ENCODE data around the gene TAGLN. TPM values are rescaled to one million over a fixed set of nuclear protein-coding genes. Genes with fewer than 3 reads are reported as not detected.
"Not testable (repeated sequence)": the region's sequence is repeated elsewhere in the genome, so short reads cannot be mapped to it uniquely, and the experiment has no call there.

Gene TAGLN
- polyA plus RNA-seq, 3 donors: 3.6 to 113 (median 4.0) TPM

DNA sequence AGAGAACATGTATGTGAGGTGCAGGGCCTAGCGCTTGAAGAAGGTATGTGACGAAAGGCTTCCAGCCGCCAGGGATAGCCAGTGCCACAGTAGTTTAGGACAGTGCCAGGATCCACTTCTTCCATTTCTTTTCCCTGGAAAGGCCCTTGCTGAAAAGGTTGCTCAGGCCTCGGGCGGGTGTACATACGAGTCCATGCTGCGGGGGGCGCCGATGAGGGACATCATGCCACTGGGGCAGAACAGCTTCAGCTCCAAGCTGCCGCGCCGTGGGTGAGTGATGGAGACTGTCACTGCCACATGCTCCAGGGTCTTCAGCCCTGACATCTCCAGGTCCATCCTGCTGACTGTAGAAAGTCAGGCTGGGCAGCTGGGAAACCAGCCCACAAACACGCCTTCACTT is 9.5 kb downstream of the TAGLN start:
- not testable (repeated sequence) for H3K79me2 ChIP-seq (ENCODE audit: insufficient read depth, low read length); H3K27me3 Mint-ChIP-seq (ENCODE audit: low read depth in 3 of 3); H3K4me1 ChIP-seq (ENCODE audit: control insufficient read depth in 1 of 2, insufficient read depth in 2 of 2, low read length in 2 of 2); H3K4me3 ChIP-seq (replicated peaks in 1 of 3; ENCODE audit: low read depth in 2 of 3, low read length in 3 of 3); H3K9me3 ChIP-seq (replicated peaks in 1 of 2; ENCODE audit: control insufficient read depth in 1 of 2, insufficient read depth in 1 of 2, low read length in 2 of 2); H3K9me3 Mint-ChIP-seq; H3K9ac ChIP-seq (ENCODE audit: insufficient read depth, low read length, poor library complexity, severe bottlenecking); H3K27me3 ChIP-seq (ENCODE audit: control insufficient read depth in 2 of 2, insufficient read depth in 2 of 2, low read length in 2 of 2); H4K20me1 ChIP-seq (ENCODE audit: insufficient read depth, low read length); H3K4me2 ChIP-seq (replicated peaks; ENCODE audit: extremely low read depth, low read length, poor library complexity, severe bottlenecking); H3K4me3 Mint-ChIP-seq; H2AFZ ChIP-seq (ENCODE audit: insufficient read depth, low read depth, low read length, poor library complexity, severe bottlenecking); DNase-seq; H3K4me1 Mint-ChIP-seq; H3K27ac ChIP-seq (ENCODE audit: low read depth in 1 of 2, low read length in 2 of 2)
- intact Hi-C loops (cut with micrococcal nuclease): loop anchor here (2.0 to 5.0 kb wide), 2 partner anchors 76 kb away; no protein-coding TSS in a partner anchor
- H3K36me3 ChIP-seq (replicated peaks in 1 of 2; ENCODE audit: control insufficient read depth in 1 of 2, insufficient read depth in 2 of 2, low read length in 2 of 2): peaks cover 40 to 66% of the 10 kb centered on the region in 2 donors
- Mint-ChIP-seq H3K27ac (peak overlapping the region in 1 of 7 donors; percentile 33), H3K36me3 (peaks cover 60 to 73% of the 10 kb centered on the region in 2 donors)
- WGBS (ENCODE audit: insufficient coverage): 100% methylated on average over 3 of the region's 13 CpGs

DNA sequence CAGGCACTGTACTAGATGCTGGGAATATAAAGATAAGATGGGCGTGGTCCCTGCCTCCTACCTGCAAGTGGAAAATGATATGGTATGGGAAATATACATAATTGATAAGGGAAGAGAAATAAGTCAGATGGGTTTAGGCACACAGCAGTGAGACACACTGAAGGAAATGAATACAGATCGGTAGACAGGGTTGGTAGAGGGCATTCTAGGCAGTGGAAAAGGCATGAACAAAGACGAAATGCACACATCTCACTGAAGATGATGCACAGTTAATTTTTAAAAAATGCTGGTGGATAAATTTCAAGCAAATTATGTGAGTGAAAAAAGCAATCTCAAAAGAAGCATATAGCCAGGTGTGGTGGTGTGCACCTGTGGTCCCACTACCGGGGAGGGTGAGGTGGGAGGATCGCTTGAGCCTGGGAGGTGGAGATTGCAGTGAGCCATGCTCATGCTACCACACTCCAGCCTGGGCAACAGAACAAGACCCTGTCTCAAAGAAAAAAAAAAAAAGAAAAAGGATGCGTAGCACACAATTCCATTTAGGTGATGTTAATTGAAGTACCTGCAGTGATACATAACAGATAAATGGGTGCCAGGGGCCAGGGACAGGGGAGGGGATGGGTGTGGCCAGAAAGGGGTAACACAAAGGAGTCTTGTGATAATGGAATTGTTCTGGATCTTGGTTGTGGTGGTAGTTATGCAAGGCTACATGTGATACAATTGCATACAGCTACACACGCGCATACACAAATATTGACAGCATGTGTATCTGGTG is 10.4 kb downstream of the TAGLN start:
- H3K4me1 Mint-ChIP-seq; H3K27ac Mint-ChIP-seq; H3K4me1 ChIP-seq (ENCODE audit: control insufficient read depth in 1 of 2, insufficient read depth in 2 of 2, low read length in 2 of 2); H3K27me3 Mint-ChIP-seq (ENCODE audit: low read depth in 3 of 3); H3K4me2 ChIP-seq (replicated peaks; ENCODE audit: extremely low read depth, low read length, poor library complexity, severe bottlenecking); H3K9me3 Mint-ChIP-seq; DNase-seq; H3K27me3 ChIP-seq (ENCODE audit: control insufficient read depth in 2 of 2, insufficient read depth in 2 of 2, low read length in 2 of 2); H3K79me2 ChIP-seq (ENCODE audit: insufficient read depth, low read length); H2AFZ ChIP-seq (ENCODE audit: insufficient read depth, low read depth, low read length, poor library complexity, severe bottlenecking); H3K9ac ChIP-seq (ENCODE audit: insufficient read depth, low read length, poor library complexity, severe bottlenecking); H4K20me1 ChIP-seq (ENCODE audit: insufficient read depth, low read length); H3K9me3 ChIP-seq (replicated peaks in 1 of 2; ENCODE audit: control insufficient read depth in 1 of 2, insufficient read depth in 1 of 2, low read length in 2 of 2); H3K4me3 ChIP-seq (replicated peaks in 1 of 3; ENCODE audit: low read depth in 2 of 3, low read length in 3 of 3); H3K4me3 Mint-ChIP-seq; H3K27ac ChIP-seq (ENCODE audit: low read depth in 1 of 2, low read length in 2 of 2): not testable (repeated sequence)
- WGBS (ENCODE audit: insufficient coverage): 96% methylated on average over 4 of the region's 8 CpGs
- H3K36me3 Mint-ChIP-seq: peaks cover 58 to 73% of the 10 kb centered on the region in 2 donors
- intact Hi-C loops (cut with micrococcal nuclease): loop anchor here (2.0 to 5.0 kb wide), 2 partner anchors 77 kb away; no protein-coding TSS in a partner anchor
- H3K36me3 ChIP-seq (replicated peaks in 1 of 2; ENCODE audit: control insufficient read depth in 1 of 2, insufficient read depth in 2 of 2, low read length in 2 of 2): peaks cover 38 to 66% of the 10 kb centered on the region in 2 donors

- H3K79me2 ChIP-seq (ENCODE audit: insufficient read depth, low read length): no peaks in the 10 kb centered on the region
- no peak overlapping the region for H3K9ac ChIP-seq (ENCODE audit: insufficient read depth, low read length, poor library complexity, severe bottlenecking)
- H3K9me3 ChIP-seq (replicated peaks in 1 of 2; ENCODE audit: control insufficient read depth in 1 of 2, insufficient read depth in 1 of 2, low read length in 2 of 2): no peaks in the 10 kb centered on the region
- H3K27me3 ChIP-seq (ENCODE audit: control insufficient read depth in 2 of 2, insufficient read depth in 2 of 2, low read length in 2 of 2): no peaks in the 10 kb centered on the region
- H3K4me2 ChIP-seq (replicated peaks; ENCODE audit: extremely low read depth, low read length, poor library complexity, severe bottlenecking): no peak overlapping the region
- intact Hi-C loops (cut with micrococcal nuclease): no loop called here
- peaks cover 34 to 62% of the 10 kb centered on the region in 2 donors for H3K36me3 ChIP-seq (replicated peaks in 1 of 2; ENCODE audit: control insufficient read depth in 1 of 2, insufficient read depth in 2 of 2, low read length in 2 of 2)
- no peaks in the 10 kb centered on the region for H4K20me1 ChIP-seq (ENCODE audit: insufficient read depth, low read length)
- H3K27ac ChIP-seq (ENCODE audit: low read depth in 1 of 2, low read length in 2 of 2): no peak overlapping the region
- Mint-ChIP-seq H3K4me1 (no peaks in the 10 kb centered on the region), H3K36me3 (peaks cover 51 to 69% of the 10 kb centered on the region in 2 donors), H3K27ac (no peak overlapping the region), H3K27me3 (ENCODE audit: low read depth in 3 of 3) (peaks cover 0 to 3% (median 0%) of the 10 kb centered on the region in 3 donors), H3K4me3 (no peak overlapping the region), H3K9me3 (no peaks in the 10 kb centered on the region)
- no peaks in the 10 kb centered on the region for H3K4me1 ChIP-seq (ENCODE audit: control insufficient read depth in 1 of 2, insufficient read depth in 2 of 2, low read length in 2 of 2)
- no CpG with 5 or more reads among the region's 3 CpGs for WGBS (ENCODE audit: insufficient coverage)
- TF ChIP-seq CTCF (IDR thresholded peaks at IDR 0.05): no peak
- no peak overlapping the region for H3K4me3 ChIP-seq (replicated peaks in 1 of 3; ENCODE audit: low read depth in 2 of 3, low read length in 3 of 3)
- DNase-seq: no peak
- H2AFZ ChIP-seq (ENCODE audit: insufficient read depth, low read depth, low read length, poor library complexity, severe bottlenecking): no peak overlapping the region
These were observed 11.4 kb downstream of the TAGLN start for GRCh38 chr11:117210620-117211019.

Data from CD14-positive monocyte (primary cell).